GM12801 (cell line): ENCODE data around the gene CASZ1.

Experiments
- TF ChIP-seq, protein P1 (sequence below): IDR thresholded peaks from one replicate; pipeline ENCODE4 v1.5.1; 2011; ENCODE audit warnings: control low read depth; ENCODE audit not compliant: insufficient read length; ENCODE audit errors: extremely low read depth

CASZ1 gene

DNA sequence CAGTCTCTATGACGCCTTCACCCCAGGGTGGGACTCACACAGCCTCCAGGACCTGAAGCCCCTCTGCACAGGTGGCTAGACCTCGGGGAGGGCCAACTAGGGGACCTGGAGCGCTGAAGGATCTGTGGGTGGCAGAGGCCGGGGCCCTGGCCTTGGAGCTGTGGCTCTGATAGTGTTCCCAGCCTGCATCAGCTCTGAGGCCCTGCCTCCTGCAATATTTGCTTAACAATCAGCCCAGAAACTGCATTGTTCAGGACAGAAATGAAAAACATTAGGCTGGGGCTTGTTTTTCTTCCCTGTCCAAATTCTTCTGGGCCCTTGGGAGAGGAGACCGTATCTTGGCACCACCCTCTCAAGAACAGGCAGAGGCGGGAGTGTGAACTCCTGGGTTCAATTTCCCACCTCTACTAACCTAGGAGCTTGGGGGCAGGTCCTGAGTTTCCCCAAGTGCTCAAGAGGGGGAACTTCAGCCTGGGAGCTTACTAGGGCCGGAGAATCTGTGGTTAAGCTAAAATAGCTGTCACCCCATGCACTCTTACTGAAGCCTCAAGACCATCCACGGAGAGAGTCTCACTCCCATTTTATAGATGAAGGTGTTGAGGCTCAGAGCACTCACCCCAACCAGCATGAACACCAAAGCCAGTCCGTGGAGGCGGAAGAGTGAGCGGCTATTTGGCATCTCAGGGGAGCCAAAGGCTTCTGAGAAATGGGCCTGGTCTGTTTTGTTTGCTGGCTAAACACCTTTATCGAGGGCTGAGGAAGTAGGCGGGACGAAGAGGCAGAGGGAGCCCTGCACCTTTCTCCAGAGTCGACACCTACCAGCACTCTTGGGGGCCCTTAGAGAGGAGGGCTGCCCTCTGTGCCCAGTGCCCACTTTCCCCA, 18.8 kb upstream of the CASZ1 start:
- TF ChIP-seq, protein P1, sequence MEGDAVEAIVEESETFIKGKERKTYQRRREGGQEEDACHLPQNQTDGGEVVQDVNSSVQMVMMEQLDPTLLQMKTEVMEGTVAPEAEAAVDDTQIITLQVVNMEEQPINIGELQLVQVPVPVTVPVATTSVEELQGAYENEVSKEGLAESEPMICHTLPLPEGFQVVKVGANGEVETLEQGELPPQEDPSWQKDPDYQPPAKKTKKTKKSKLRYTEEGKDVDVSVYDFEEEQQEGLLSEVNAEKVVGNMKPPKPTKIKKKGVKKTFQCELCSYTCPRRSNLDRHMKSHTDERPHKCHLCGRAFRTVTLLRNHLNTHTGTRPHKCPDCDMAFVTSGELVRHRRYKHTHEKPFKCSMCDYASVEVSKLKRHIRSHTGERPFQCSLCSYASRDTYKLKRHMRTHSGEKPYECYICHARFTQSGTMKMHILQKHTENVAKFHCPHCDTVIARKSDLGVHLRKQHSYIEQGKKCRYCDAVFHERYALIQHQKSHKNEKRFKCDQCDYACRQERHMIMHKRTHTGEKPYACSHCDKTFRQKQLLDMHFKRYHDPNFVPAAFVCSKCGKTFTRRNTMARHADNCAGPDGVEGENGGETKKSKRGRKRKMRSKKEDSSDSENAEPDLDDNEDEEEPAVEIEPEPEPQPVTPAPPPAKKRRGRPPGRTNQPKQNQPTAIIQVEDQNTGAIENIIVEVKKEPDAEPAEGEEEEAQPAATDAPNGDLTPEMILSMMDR: no peak

DNA sequence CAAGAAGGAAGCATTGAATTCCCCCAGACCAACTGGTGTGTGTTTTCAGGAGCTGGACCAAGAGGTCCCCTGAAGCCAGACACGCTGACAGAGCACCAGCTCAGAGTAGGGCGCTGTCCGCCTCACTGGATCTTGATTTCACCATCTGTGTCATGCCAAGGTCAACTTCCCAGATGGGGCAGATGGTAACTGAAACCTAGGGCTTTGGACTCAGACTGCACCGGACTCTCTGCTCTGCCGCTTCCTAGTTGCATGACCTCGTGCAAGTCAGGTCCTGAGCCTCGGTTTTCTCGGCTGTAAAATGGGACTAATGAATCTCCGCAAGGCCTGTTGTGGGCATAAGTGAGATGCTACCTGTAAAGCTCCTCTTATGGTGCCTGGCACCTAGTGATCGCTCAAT, 17.9 kb upstream of the CASZ1 start:
- TF ChIP-seq, protein P1: no peak

DNA sequence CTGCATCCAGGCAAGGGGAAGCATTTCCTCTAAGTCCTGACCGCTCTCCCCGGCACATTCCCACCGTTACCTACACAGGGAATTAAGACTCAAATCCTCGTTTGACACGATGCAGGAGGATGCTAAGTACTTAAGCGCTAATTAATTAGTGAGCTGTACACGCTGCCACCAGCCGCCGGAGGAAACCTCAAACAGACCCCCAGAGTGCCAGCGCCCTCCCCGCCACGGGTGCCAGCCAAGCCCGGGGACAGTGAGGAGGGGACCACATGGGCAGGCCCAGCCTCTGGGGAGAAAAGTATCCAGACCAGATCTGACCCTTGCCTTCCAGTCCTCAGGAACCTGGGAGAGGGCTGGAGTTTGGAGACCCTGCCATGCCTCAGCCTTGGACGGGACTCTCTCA, 17.4 kb upstream of the CASZ1 start:
- TF ChIP-seq, protein P1: no peak

DNA sequence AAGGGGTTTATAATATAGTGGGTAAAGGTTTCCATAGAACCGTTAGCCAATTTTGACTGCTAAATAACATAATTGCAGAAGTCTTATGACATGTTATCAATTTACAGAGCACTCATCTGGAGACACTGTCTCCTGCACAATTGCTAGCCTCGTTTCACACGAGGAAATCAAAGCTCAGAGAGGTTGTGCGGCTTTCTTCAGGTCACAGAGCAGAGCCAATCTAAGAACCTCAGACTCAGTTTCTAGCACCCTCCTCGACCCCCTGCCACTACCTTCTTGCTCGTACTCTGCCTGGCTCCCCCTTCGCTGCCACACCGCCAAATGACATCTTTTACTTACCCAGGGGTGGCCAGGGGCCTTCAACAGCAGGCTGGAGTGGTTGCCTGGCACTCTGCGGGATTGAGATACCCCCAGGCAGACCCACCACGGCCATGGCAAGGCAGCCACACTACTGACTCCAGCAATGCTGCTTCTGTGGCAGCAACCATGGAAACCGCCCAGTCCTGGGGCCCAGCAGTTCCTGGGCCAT, 16.0 kb upstream of the CASZ1 start:
- TF ChIP-seq, protein P1: no peak

DNA sequence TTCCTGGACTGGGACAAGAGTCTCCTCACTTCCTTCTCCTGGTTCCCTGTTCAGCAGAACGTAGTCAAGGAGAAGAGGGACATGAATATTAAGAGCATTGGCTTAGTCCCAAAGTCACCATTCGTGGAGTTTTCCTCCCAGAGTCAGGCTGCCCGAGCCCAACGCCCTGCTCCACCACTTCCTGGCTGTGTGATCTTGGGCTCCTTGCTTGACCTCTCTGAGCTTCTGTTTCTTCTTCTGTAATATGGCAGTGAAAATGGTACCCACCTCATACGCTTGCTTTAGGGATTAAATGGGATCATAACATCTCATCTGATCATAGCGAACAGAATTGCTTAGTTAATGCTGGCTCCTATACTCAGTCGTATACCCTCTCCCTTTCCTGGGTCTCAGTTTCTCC, 12.0 kb upstream of the CASZ1 start:
- TF ChIP-seq, protein P1: no peak

DNA sequence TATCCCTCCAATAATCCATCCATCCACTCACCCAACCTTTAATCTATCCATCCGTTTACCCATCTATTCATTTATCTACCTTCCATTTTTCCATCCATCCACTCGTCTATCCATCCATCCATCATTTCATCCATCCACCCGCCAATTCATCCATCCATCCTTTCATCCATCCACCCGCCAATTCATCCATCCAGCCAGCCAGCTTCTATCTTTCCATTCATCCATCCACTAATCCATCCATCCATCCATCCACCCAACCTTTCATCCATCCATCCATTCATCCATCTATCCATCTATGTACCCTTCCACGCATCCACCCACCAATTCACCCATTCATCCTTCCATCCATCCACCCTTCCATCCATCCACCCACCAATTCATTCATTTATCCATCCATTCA, 10.5 kb upstream of the CASZ1 start:
- TF ChIP-seq, protein P1: no peak

DNA sequence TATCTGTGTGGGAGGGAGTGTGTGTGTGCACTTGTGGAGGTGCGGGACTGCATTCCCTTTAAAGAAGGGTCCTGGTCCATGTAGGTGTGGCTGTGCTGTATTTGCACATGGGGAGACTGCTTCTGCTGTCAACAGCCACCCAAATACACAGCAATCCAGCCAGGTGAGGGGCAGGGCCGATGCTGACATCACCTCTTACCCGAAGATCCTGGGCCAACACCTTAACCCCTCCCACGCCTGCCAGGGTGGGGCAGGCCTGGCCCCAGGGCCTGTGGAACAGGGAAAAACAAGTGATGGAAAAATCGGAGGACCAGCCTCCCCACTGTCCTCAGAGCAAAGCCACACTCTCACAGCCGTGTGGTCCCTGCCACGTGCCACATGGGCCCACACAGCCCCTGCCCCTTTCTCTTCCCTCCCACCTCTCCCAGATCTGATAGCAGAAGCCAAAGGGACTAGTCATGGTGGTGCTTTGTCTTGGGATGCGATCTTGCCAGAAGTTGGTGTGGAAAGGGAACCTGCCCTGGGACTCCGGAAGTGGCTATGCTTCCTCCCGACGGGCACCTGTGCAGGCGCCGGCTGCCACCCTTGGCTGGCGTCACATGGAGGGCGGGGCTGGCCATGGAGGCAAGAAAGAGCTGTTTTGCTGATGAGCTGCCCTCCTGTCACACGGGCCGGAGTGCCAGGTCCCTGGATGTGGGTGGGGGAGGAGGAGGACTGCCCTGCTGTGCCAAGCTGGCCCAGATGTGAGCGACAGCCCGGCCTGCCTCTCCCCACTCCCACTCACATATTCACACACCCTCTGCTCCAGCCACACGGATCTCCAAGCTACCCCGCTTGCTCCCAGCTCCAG, 7.8 kb upstream of the CASZ1 start:
- TF ChIP-seq, protein P1: no peak
